ENCODE measurements around the gene RETREG1. TPM values are rescaled to one million over a fixed set of nuclear protein-coding genes. Genes with fewer than 3 reads are reported as not detected.

Gene RETREG1
- polyA plus RNA-seq, 1 of the 3 experiments (the other 2 are of a cell fraction) = 0.43 TPM

DNA sequence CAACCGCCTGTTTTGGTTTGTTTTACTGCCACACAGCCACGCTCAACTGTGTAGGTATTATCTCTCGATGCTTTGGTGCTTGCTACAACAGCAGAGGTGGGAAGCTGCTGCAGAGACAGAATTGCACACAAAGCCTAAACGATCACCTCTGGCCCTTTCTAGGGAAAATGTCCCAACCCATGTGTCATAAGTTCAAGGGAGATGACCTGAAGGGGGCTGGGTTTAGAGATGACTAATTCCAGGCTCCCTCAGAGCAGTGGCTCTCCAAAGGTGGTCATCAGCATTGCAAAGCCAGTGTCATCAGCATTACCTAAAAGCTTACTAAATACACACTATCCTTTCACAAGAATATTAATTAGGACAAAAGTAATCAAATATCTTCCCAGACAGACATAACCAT, 162.1 kb downstream of the RETREG1 start:
- Histone ChIP-seq H3F3A (replicated peaks; ENCODE audit: insufficient read depth) (peaks cover 11% of the 10 kb centered on the region), H2AFZ (ENCODE audit: low read depth) (no peak overlapping the region), H4K20me1 (ENCODE audit: insufficient read depth) (peaks cover 38% of the 10 kb centered on the region), H3K4me3 (ENCODE audit: low read depth in 2 of 2, low read length in 1 of 2) (no peak overlapping the region), H3K27me3 (ENCODE audit: insufficient read depth) (no peaks in the 10 kb centered on the region), H3K27ac (ENCODE audit: low read depth in 2 of 2, low read length in 1 of 2) (no peak overlapping the region; a peak in 2 of 4 replicates), H3K4me2 (no peak overlapping the region), H3K79me2 (ENCODE audit: insufficient read depth) (peaks cover 39% of the 10 kb centered on the region; the same call in 1 of the 2 replicates), H3K9ac (no peak overlapping the region), H3K4me1 (ENCODE audit: control insufficient read depth in 1 of 2, insufficient read depth in 2 of 2, low read depth in 1 of 2, low read length in 1 of 2) (peaks cover 0 to 2% of the 10 kb centered on the region in 2 experiments; a peak in 2 of 4 replicates), H3K9me2 (no peaks in the 10 kb centered on the region), H3K9me3 (no peaks in the 10 kb centered on the region), H3K36me3 (replicated peaks in 1 of 2; ENCODE audit: control insufficient read depth in 1 of 2, insufficient read depth in 2 of 2, low read length in 1 of 2) (peaks cover 68 to 88% of the 10 kb centered on the region in 2 experiments)
- WGBS (ENCODE audit: low lambda C conversion rate) = 96% methylated on average over 4 of the region's 4 CpGs
- ChIA-PET POLR2A (interaction anchor here (0.6 kb wide), 1 partner anchor 392 kb away, joined by 3 read pairs; no protein-coding TSS in a partner anchor), CTCF (interaction anchor here (0.8 to 7.6 kb wide), 17 partner anchors 8 to 1349 kb away, joined by 3 to 99 read pairs (median 5); partner anchors contain the start of gene MARCHF11)
- no peak for DNase-seq
- TF ChIP-seq, protein P1, sequence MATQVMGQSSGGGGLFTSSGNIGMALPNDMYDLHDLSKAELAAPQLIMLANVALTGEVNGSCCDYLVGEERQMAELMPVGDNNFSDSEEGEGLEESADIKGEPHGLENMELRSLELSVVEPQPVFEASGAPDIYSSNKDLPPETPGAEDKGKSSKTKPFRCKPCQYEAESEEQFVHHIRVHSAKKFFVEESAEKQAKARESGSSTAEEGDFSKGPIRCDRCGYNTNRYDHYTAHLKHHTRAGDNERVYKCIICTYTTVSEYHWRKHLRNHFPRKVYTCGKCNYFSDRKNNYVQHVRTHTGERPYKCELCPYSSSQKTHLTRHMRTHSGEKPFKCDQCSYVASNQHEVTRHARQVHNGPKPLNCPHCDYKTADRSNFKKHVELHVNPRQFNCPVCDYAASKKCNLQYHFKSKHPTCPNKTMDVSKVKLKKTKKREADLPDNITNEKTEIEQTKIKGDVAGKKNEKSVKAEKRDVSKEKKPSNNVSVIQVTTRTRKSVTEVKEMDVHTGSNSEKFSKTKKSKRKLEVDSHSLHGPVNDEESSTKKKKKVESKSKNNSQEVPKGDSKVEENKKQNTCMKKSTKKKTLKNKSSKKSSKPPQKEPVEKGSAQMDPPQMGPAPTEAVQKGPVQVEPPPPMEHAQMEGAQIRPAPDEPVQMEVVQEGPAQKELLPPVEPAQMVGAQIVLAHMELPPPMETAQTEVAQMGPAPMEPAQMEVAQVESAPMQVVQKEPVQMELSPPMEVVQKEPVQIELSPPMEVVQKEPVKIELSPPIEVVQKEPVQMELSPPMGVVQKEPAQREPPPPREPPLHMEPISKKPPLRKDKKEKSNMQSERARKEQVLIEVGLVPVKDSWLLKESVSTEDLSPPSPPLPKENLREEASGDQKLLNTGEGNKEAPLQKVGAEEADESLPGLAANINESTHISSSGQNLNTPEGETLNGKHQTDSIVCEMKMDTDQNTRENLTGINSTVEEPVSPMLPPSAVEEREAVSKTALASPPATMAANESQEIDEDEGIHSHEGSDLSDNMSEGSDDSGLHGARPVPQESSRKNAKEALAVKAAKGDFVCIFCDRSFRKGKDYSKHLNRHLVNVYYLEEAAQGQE (IDR thresholded peaks at IDR 0.05; ENCODE audit: low read depth, low read length) = no peak
- TF ChIP-seq NRF1 (IDR thresholded peaks at IDR 0.05; ENCODE audit: low read depth, low read length) (no peak), TAF1 (IDR thresholded peaks at IDR 0.05; ENCODE audit: borderline replicate concordance, low read depth, low read length) (no peak), USF2 (IDR thresholded peaks at IDR 0.05; ENCODE audit: borderline replicate concordance, low read depth, low read length) (no peak), SMC3 (IDR thresholded peaks at IDR 0.05; ENCODE audit: low read depth, low read length) (no peak), GATA2 (CRISPR knock-in tag; IDR thresholded peaks at IDR 0.05) (no peak), ELF1 (IDR thresholded peaks at IDR 0.05) (no peak), MEF2A (IDR thresholded peaks at IDR 0.05; ENCODE audit: borderline replicate concordance, low read depth) (no peak), EZH2phosphoT487 (IDR thresholded peaks at IDR 0.05; ENCODE audit: borderline replicate concordance, low read depth) (no peak), RFX5 (IDR thresholded peaks at IDR 0.05; ENCODE audit: low read length) (no peak), SIN3A (IDR thresholded peaks at IDR 0.05; ENCODE audit: borderline replicate concordance, low read depth, low read length) (no peak), EP300 (IDR thresholded peaks at IDR 0.05; ENCODE audit: borderline replicate concordance in 1 of 2, low read depth in 1 of 2, low read length in 1 of 2) (no peak), MAX (IDR thresholded peaks at IDR 0.05; ENCODE audit: low read depth) (no peak), TEAD4 (IDR thresholded peaks at IDR 0.05; ENCODE audit: borderline replicate concordance, insufficient read depth) (no peak), PBX3 (IDR thresholded peaks at IDR 0.05) (no peak), FOXM1 (IDR thresholded peaks at IDR 0.05; ENCODE audit: low read depth) (no peak), JUND (IDR thresholded peaks at IDR 0.05) (no peak), NFIC (IDR thresholded peaks at IDR 0.05; ENCODE audit: borderline replicate concordance) (no peak), TCF12 (IDR thresholded peaks at IDR 0.05) (no peak)
- TF ChIP-seq, protein P2, sequence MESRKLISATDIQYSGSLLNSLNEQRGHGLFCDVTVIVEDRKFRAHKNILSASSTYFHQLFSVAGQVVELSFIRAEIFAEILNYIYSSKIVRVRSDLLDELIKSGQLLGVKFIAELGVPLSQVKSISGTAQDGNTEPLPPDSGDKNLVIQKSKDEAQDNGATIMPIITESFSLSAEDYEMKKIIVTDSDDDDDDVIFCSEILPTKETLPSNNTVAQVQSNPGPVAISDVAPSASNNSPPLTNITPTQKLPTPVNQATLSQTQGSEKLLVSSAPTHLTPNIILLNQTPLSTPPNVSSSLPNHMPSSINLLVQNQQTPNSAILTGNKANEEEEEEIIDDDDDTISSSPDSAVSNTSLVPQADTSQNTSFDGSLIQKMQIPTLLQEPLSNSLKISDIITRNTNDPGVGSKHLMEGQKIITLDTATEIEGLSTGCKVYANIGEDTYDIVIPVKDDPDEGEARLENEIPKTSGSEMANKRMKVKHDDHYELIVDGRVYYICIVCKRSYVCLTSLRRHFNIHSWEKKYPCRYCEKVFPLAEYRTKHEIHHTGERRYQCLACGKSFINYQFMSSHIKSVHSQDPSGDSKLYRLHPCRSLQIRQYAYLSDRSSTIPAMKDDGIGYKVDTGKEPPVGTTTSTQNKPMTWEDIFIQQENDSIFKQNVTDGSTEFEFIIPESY (IDR thresholded peaks at IDR 0.05; ENCODE audit: borderline replicate concordance, low read depth) = no peak

Data from SK-N-SH (cell line).